Mammary epithelial cell (primary cell): ENCODE results near the gene SUSD6.

Experiments used
- CTCF ChIP-seq, 2 donors: IDR thresholded peaks in 1 of 2; conservative IDR thresholded peaks in 1 of 2; 2 replicates each; pipeline ENCODE4 v1.5.1; 2011 to 2012; ENCODE audit warnings: inconsistent platforms in 2 of 2, low read length in 2 of 2, mild to moderate bottlenecking in 2 of 2, control low read depth in 1 of 2, low read depth in 1 of 2; ENCODE audit not compliant: insufficient read depth in 1 of 2; ENCODE audit errors: extremely low read depth in 1 of 2
- EZH2 ChIP-seq: IDR thresholded peaks from 2 replicates; pipeline ENCODE4 v1.6.1; 2012; ENCODE audit warnings: low read length, inconsistent platforms, borderline replicate concordance

GRCh38 chr14:69708049-69708448 lies 96.7 kb downstream of the SUSD6 start:
- no peak for TF ChIP-seq CTCF (conservative IDR thresholded peaks at IDR 0.05 in 1 of 2, IDR thresholded peaks at IDR 0.05 in 1 of 2; ENCODE audit: extremely low read depth in 1 of 2, insufficient read depth in 1 of 2, low read depth in 1 of 2, low read length in 2 of 2)
- TF ChIP-seq EZH2 = no peak
